GM18505 (cell line): Measurements from ENCODE around the gene VAMP4.
"Not testable (repeated sequence)": the region's sequence is repeated elsewhere in the genome, so short reads cannot be mapped to it uniquely, and the experiment has no call there.

Source experiments
- ATAC-seq: cut with Tn5 transposase; IDR thresholded peaks from one replicate; pipeline ENCODE4 v1.9.1; 2021; ENCODE audit not compliant: unreplicated experiment
- POLR2A ChIP-seq: IDR thresholded peaks from 4 replicates; pipeline ENCODE4 v1.6.1; 2011; ENCODE audit warnings: borderline replicate concordance; ENCODE audit not compliant: insufficient read depth, insufficient read length; ENCODE audit errors: extremely low read depth

VAMP4 gene

GRCh38 chr1:171702598-171702997 is 39.3 kb downstream of the VAMP4 start:
- TF ChIP-seq POLR2A: no peak
- ATAC-seq: no peak

GRCh38 chr1:171699531-171699930 is 42.3 kb downstream of the VAMP4 start:
- no peak for TF ChIP-seq POLR2A
- ATAC-seq: no peak

GRCh38 chr1:171695772-171696171 is 46.1 kb downstream of the VAMP4 start:
- ATAC-seq: not testable (repeated sequence)

- not testable (repeated sequence) for ATAC-seq
Measured at GRCh38 chr1:171693541-171693940, 48.3 kb downstream of the VAMP4 start.

- no peak for TF ChIP-seq POLR2A
- no peak for ATAC-seq
Measured at GRCh38 chr1:171683870-171684269, 58.0 kb downstream of the VAMP4 start.

- no peak for ATAC-seq
- TF ChIP-seq POLR2A: no peak
Measured at GRCh38 chr1:171680339-171680738, 61.5 kb downstream of the VAMP4 start.

GRCh38 chr1:171676823-171677222 is 65.0 kb downstream of the VAMP4 start:
- no peak for TF ChIP-seq POLR2A
- no peak for ATAC-seq

GRCh38 chr1:171674431-171675405 is 67.1 kb downstream of the VAMP4 start:
- ATAC-seq: no peak
- no peak for TF ChIP-seq POLR2A

GRCh38 chr1:171670739-171671138 is 71.1 kb downstream of the VAMP4 start:
- no peak for TF ChIP-seq POLR2A
- ATAC-seq: no peak

GRCh38 chr1:171668372-171668771 is 73.5 kb downstream of the VAMP4 start:
- TF ChIP-seq POLR2A: no peak
- ATAC-seq: no peak

- no peak for ATAC-seq
Measured at GRCh38 chr1:171666114-171666769, 75.6 kb downstream of the VAMP4 start.

GRCh38 chr1:171664976-171665375 is 76.9 kb downstream of the VAMP4 start:
- no peak for ATAC-seq
- no peak for TF ChIP-seq POLR2A

More at GRCh38 chr1:171666114-171666769, 75.6 kb downstream of the VAMP4 start:
- no peak for TF ChIP-seq POLR2A

- TF ChIP-seq POLR2A: no peak
- no peak for ATAC-seq
Measured at GRCh38 chr1:171663854-171664575, 77.8 kb downstream of the VAMP4 start.
